ENCODE measurements around the gene CA12. TPM values are rescaled to one million over a fixed set of nuclear protein-coding genes. Genes with fewer than 3 reads are reported as not detected.
A peak's percentile ranks its signal among the peaks of the same experiment; 100 is the strongest.

CA12 gene
- 1 to 10 TPM; 1.3 to 5.5 TPM for total RNA-seq

DNA sequence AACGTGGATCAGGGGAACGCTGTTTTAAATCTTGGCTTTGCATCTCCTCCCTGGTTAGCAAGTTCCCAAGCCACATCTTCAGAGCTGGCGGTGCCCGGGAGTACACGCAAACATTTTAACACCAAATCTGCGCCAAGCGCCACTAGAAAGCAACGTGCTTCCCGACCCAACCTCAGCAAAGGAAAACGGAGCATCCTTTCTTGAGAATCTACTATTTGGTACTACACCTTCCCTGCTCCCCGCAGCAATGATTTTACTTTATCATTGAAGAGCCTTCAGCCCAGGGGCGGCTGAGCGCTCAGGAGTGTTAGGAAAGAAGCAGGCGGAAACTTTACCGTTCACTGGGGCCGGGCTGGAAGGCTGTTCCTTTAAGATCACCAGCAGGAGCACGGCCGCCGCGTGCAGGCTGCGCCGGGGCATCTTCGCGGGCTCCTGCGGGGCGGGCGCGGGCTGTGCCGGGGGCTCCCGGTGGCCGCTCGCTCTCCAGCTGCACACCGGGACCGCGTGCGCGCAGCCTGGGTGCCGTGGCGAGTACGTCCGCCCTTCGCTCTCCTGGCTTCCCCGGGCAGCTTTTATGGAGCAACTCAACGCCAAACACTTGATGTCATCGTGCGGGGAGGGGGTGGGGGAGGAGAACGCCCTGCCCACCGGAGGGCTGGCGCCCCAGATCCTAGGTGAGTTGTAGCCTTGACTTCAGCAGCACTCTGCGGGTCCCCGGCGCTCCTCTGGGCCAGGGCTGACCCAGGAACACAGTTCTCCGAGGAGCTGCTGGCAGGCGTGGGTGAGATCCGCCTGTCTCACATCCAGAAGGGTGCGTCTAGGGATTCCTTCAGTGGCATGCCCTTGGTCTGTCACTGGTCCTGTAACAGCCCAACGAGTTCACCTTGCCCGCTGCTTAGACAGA is at the start of gene CA12:
TSS of gene CA12 (minus strand) at position 546 of the 904 bp plus-strand sequence. CDS start at position 420, 126 bp downstream.
- Histone ChIP-seq H3K27ac (no peak within 1 kb of the TSS), H3K9me3 (no peaks in the 10 kb centered on the region), H3K27me3 (peaks cover 0 to 2% of the 10 kb centered on the region in 2 donors), H3K4me3 (peak within 1 kb of the TSS; percentile 28 to 48), H3K36me3 (no peaks in the 10 kb centered on the region), H3K4me1 (peaks cover 0 to 15% of the 10 kb centered on the region in 2 donors)
- DNase-seq (ENCODE audit: low spot score), result no peak
- TF ChIP-seq, protein P1, sequence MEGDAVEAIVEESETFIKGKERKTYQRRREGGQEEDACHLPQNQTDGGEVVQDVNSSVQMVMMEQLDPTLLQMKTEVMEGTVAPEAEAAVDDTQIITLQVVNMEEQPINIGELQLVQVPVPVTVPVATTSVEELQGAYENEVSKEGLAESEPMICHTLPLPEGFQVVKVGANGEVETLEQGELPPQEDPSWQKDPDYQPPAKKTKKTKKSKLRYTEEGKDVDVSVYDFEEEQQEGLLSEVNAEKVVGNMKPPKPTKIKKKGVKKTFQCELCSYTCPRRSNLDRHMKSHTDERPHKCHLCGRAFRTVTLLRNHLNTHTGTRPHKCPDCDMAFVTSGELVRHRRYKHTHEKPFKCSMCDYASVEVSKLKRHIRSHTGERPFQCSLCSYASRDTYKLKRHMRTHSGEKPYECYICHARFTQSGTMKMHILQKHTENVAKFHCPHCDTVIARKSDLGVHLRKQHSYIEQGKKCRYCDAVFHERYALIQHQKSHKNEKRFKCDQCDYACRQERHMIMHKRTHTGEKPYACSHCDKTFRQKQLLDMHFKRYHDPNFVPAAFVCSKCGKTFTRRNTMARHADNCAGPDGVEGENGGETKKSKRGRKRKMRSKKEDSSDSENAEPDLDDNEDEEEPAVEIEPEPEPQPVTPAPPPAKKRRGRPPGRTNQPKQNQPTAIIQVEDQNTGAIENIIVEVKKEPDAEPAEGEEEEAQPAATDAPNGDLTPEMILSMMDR (IDR thresholded peaks at IDR 0.05), result no peak

DNA sequence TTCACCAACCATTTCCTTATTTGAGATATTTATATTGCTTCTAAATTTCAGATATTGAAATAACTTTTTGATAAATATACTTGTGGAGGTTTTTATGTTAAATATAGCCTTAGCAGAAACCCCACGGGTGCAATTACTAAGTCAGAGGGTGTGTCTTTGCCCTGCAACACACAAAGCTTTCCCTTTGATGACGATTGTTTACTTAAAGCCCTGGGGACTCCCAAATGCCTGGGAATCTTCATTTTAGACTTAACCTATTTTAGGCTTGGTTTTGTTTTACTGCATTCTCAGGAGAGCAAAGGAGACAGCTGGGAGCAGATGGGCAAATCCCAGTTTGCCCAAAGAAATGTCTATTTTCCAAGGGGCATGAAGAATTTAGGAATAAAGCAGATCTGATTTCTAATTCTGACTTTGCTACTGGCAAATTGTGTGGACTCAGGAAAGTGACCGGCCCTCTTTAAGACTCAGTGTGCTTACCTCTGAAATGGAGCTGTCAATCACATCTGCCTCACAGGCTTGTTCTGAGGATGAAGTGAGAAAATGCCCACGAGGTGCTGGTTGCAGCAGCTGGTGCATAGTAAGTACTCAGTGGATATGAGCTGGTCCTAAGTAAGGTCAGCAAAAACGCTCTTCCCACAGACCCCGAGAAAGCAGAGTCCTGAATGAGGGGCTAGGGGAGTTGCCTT is 49.3 kb upstream of the CA12 start:
- peaks cover 0 to 6% of the 10 kb centered on the region in 2 donors for H3K4me1 ChIP-seq
- H3K9me3 ChIP-seq, result peaks cover 0 to 6% of the 10 kb centered on the region in 2 donors
- TF ChIP-seq, protein P1 (IDR thresholded peaks at IDR 0.05), result no peak
- H3K27me3 ChIP-seq, result no peaks in the 10 kb centered on the region
- no peak overlapping the region for H3K27ac ChIP-seq
- no peak overlapping the region for H3K4me3 ChIP-seq
- H3K36me3 ChIP-seq, result no peaks in the 10 kb centered on the region
- DNase-seq (ENCODE audit: low spot score), result no peak

DNA sequence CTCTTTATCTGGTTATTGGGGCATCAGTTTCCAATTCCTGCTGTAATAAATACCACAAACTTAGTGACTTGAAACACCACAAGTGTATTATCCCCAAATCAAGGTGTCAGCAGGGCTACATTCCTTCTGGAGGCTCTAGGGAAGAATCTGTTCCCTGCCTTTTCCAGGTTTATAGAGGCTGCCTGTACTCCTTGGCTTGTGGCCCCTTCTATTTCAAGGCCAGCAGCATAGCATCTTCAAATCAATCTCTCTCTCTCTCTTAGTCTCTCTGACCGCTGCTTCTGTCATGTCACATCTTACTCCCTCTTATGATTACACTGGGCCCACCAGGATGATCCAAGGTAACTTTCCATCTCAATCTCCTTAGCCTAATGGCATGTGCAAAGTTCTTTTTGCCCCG is 44.9 kb upstream of the CA12 start:
- H3K4me1 ChIP-seq, result no peaks in the 10 kb centered on the region
- DNase-seq (ENCODE audit: low spot score), result no peak
- H3K4me3 ChIP-seq, result no peak overlapping the region
- no peaks in the 10 kb centered on the region for H3K27me3 ChIP-seq
- H3K36me3 ChIP-seq, result no peaks in the 10 kb centered on the region
- H3K27ac ChIP-seq, result no peak overlapping the region
- H3K9me3 ChIP-seq, result peaks cover 0 to 9% of the 10 kb centered on the region in 2 donors
- TF ChIP-seq, protein P1 (IDR thresholded peaks at IDR 0.05), result no peak

DNA sequence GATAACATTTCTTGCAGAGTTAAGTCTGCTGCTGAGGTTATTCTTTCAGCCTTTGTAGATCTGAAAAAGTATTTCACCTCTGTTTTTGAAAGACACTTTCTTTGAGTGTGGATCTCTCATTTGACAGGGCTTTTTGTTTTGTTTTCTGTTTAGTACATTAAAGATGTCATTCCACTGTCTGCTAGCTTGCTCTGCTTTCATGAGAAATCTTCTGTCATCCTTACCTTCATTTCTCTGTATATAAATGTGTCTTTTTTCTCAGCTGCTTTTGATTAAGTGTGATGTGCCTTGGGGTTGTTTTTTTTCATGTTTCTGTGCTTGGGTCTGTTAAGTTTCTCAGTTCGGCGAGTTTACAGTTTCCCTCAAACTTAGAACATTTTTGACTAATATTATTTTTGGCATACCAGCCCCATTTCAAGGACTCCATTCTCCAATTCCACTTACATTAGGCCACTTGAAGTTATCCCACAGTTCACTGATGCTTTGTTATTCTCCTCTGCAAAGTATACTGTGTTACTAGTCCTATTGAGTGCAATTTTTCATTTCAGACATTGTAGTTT is 43.9 kb upstream of the CA12 start:
- Histone ChIP-seq H3K27me3 (no peaks in the 10 kb centered on the region), H3K4me1 (no peaks in the 10 kb centered on the region), H3K27ac (no peak overlapping the region), H3K9me3 (peaks cover 0 to 9% of the 10 kb centered on the region in 2 donors), H3K4me3 (no peak overlapping the region), H3K36me3 (no peaks in the 10 kb centered on the region)
- TF ChIP-seq, protein P1 (IDR thresholded peaks at IDR 0.05), result no peak
- no peak for DNase-seq (ENCODE audit: low spot score)

DNA sequence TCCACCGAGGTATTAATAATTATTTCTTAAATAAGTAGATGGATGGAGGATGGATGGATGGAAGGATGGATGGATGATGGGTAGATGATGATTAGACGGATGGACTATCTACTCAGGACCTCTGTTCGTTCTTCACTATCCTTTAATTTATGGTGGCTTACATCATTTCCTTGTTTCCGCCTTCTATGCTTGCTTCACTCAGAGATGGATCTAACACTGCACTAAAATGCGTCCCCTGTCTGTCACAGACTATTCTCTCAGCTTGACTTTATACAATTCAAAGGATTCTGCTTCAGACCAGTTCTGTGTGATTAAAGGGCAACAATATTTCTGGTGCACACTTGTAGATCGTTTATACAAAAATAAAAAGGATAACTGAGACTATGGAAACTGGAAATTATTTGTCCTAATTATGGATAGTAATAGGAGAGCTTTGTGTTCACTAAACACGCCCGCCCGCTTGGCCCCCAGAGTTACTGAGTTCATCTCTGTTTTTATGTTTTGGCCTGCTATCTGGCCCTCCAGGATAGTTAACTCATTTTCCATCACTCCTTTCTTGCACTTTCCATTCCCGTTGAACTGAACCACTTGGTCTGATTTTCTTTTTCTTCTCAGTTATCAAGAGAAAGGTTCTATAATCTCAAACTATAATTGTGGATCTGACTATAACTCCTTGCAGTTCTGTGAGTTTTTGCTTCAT is 41.4 kb upstream of the CA12 start:
- Histone ChIP-seq H3K4me1 (no peaks in the 10 kb centered on the region), H3K27ac (no peak overlapping the region), H3K4me3 (no peak overlapping the region), H3K27me3 (no peaks in the 10 kb centered on the region), H3K9me3 (peaks cover 0 to 9% of the 10 kb centered on the region in 2 donors), H3K36me3 (no peaks in the 10 kb centered on the region)
- TF ChIP-seq, protein P1 (IDR thresholded peaks at IDR 0.05), result no peak
- no peak for DNase-seq (ENCODE audit: low spot score)

Data from right atrium auricular region (tissue), 2 donors.